Fibroblast of peridontal ligament (primary cell): ENCODE data around the gene MAST2.
"Not testable (repeated sequence)": the region's sequence is repeated elsewhere in the genome, so short reads cannot be mapped to it uniquely, and the experiment has no call there.

Source experiments
- DNase-seq: peaks from one replicate; pipeline ENCODE4 v3.0.0-alpha.2; 2010; ENCODE audit errors: extremely low read depth

Gene MAST2

GRCh38 chr1:45814776-45815175 lies 11.4 kb downstream of the MAST2 start:
- DNase-seq, result no peak

GRCh38 chr1:45815667-45816458 lies 12.5 kb downstream of the MAST2 start:
- peak; percentile 26 for DNase-seq

GRCh38 chr1:45820173-45820572 lies 16.8 kb downstream of the MAST2 start:
- no peak for DNase-seq

GRCh38 chr1:45820788-45821187 lies 17.4 kb downstream of the MAST2 start:
- no peak for DNase-seq

GRCh38 chr1:45822644-45823043 lies 19.2 kb downstream of the MAST2 start:
- DNase-seq, result no peak

GRCh38 chr1:45824607-45825006 lies 21.2 kb downstream of the MAST2 start:
- DNase-seq, result no peak

- DNase-seq, result no peak
Measured at GRCh38 chr1:45827256-45827655, 23.8 kb downstream of the MAST2 start.

GRCh38 chr1:45828841-45829240 lies 25.4 kb downstream of the MAST2 start:
- no peak for DNase-seq

- DNase-seq, result no peak
Measured at GRCh38 chr1:45833361-45833760, 29.9 kb downstream of the MAST2 start.

GRCh38 chr1:45834689-45835088 lies 31.3 kb downstream of the MAST2 start:
- no peak for DNase-seq

GRCh38 chr1:45836451-45836850 lies 33.0 kb downstream of the MAST2 start:
- DNase-seq, result no peak

- DNase-seq, result not testable (repeated sequence)
Measured at GRCh38 chr1:45836861-45837260, 33.4 kb downstream of the MAST2 start.

- not testable (repeated sequence) for DNase-seq
Measured at GRCh38 chr1:45838322-45838721, 34.9 kb downstream of the MAST2 start.

GRCh38 chr1:45840704-45841103 lies 37.3 kb downstream of the MAST2 start:
- DNase-seq, result no peak

- peak; percentile 19 for DNase-seq
Measured at GRCh38 chr1:45842786-45843185, 39.4 kb downstream of the MAST2 start.

- DNase-seq, result peak; percentile 75
Measured at GRCh38 chr1:45843474-45843905, 40.1 kb downstream of the MAST2 start.

GRCh38 chr1:45844000-45844399 lies 40.6 kb downstream of the MAST2 start:
- DNase-seq, result not testable (repeated sequence)

GRCh38 chr1:45846931-45847330 lies 43.5 kb downstream of the MAST2 start:
- DNase-seq, result peak; percentile 83

GRCh38 chr1:45848097-45848496 lies 44.7 kb downstream of the MAST2 start:
- DNase-seq, result no peak

- peak; percentile 43 for DNase-seq
Measured at GRCh38 chr1:45848714-45849113, 45.3 kb downstream of the MAST2 start.

GRCh38 chr1:45850017-45850416 lies 46.6 kb downstream of the MAST2 start:
- no peak for DNase-seq

GRCh38 chr1:45854724-45855123 lies 51.3 kb downstream of the MAST2 start:
- DNase-seq, result no peak

GRCh38 chr1:45857101-45857700 lies 53.8 kb downstream of the MAST2 start:
- no peak for DNase-seq
